ENCODE measurements around the gene ENO1.

DNA sequence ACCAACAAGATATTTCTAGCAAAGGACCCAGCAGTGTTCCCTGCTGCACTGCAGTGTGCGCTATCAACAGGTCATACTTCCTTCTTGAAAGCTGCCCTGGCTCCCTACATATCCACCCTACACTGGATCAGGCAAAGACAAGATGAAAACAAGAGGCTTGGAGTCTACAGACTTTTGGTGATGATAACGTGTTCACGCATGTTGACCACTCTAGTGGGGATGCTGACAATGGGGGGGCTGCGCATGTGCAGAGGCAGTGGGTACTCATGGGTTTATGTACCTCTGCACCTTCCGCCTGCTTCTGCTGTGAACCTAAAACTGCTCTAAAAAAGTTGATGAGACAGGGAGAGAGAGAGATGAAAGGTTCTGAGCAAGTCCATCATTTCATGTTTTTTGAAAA lies 5.5 kb downstream of the ENO1 start:
- TF ChIP-seq CTCF (IDR thresholded peaks at IDR 0.05; ENCODE audit: low read depth, low read length), result no peak
- TF ChIP-seq POLR2A (IDR thresholded peaks at IDR 0.05; ENCODE audit: extremely low read depth, insufficient read length), result no peak
- no peak for TF ChIP-seq MAX (IDR thresholded peaks at IDR 0.05; ENCODE audit: low read depth, low read length)
